Liver (tissue), 9 donors: Measurements from ENCODE around the gene DEPDC5. TPM values are rescaled to one million over a fixed set of nuclear protein-coding genes. Genes with fewer than 3 reads are reported as not detected.

ENCODE experiments used
- DNase-seq: peaks from one replicate; pipeline ENCODE4 v3.0.0-alpha.2; 2017; ENCODE audit warnings: low spot score
- H3K27ac ChIP-seq, 2 donors: one replicate each; pipeline ENCODE4 v1.7.0; 2013; ENCODE audit warnings: inconsistent platforms in 2 of 2, low read length in 2 of 2, control low read depth in 1 of 2, low read depth in 1 of 2, mild to moderate bottlenecking in 1 of 2
- H3K27me3 ChIP-seq, 4 donors: one replicate each; pipeline versions ENCODE4 v1.6.1 to v1.7.0; 2013; ENCODE audit warnings: low read length in 3 of 4, inconsistent platforms in 1 of 4, mild to moderate bottlenecking in 1 of 4, moderate library complexity in 1 of 4; ENCODE audit not compliant: control insufficient read depth in 4 of 4, insufficient read depth in 4 of 4
- H3K36me3 ChIP-seq, 4 donors: one replicate each; pipeline versions ENCODE4 v1.6.1 to v1.7.0; 2013; ENCODE audit warnings: low read length in 3 of 4, mild to moderate bottlenecking in 3 of 4, low read depth in 1 of 4, moderate library complexity in 1 of 4; ENCODE audit not compliant: control insufficient read depth in 4 of 4, insufficient read depth in 3 of 4
- H3K4me1 ChIP-seq, 4 donors: one replicate each; pipeline versions ENCODE4 v1.6.1 to v1.7.0; 2013; ENCODE audit warnings: low read length in 3 of 4, mild to moderate bottlenecking in 3 of 4, moderate library complexity in 1 of 4; ENCODE audit not compliant: control insufficient read depth in 4 of 4, insufficient read depth in 4 of 4
- H3K4me3 ChIP-seq, 3 donors: one replicate each; pipeline versions ENCODE4 v1.6.1 to v1.7.0; 2013; ENCODE audit warnings: low read length in 3 of 3, control low read depth in 1 of 3, low read depth in 1 of 3, mild to moderate bottlenecking in 1 of 3
- H3K9ac ChIP-seq, 2 donors: one replicate each; pipeline ENCODE4 v1.7.0; 2013; ENCODE audit warnings: low read length in 2 of 2, mild to moderate bottlenecking in 2 of 2, moderate library complexity in 2 of 2, control low read depth in 1 of 2, low read depth in 1 of 2
- H3K9me3 ChIP-seq, 4 donors: one replicate each; pipeline versions ENCODE4 v1.6.1 to v1.7.0; 2013; ENCODE audit warnings: low read length in 3 of 4; ENCODE audit not compliant: control insufficient read depth in 4 of 4
- ATF3 ChIP-seq: IDR thresholded peaks from 2 replicates; pipeline ENCODE4 v1.6.1; 2016; ENCODE audit warnings: antibody characterized with exemption
- CTCF ChIP-seq: fragments of 150-350 bp; IDR thresholded peaks from 2 replicates; pipeline ENCODE4 v1.5.1; 2017; ENCODE audit warnings: improper control_type of control experiment, low read depth, low read length; ENCODE audit not compliant: missing input control
- EGR1 ChIP-seq, 2 donors: IDR thresholded peaks; 2 replicates each; pipeline ENCODE4 v1.6.1; 2016 to 2018; ENCODE audit warnings: antibody characterized with exemption in 2 of 2, low read depth in 2 of 2
- FOXA1 ChIP-seq: IDR thresholded peaks from 2 replicates; pipeline ENCODE4 v1.6.1; 2016; ENCODE audit warnings: antibody characterized with exemption
- FOXA2 ChIP-seq: IDR thresholded peaks from 2 replicates; pipeline ENCODE4 v1.6.1; 2016; ENCODE audit warnings: antibody characterized with exemption
- GABPA ChIP-seq, 2 donors: IDR thresholded peaks in 1 of 2; conservative IDR thresholded peaks in 1 of 2; 2 replicates each; pipeline ENCODE4 v1.6.1; 2016; ENCODE audit warnings: antibody characterized with exemption in 2 of 2, mild to moderate bottlenecking in 1 of 2, moderate library complexity in 1 of 2
- HNF4A ChIP-seq, 2 donors: conservative IDR thresholded peaks; 2 replicates each; pipeline ENCODE4 v1.6.1; 2016; ENCODE audit warnings: antibody characterized with exemption in 2 of 2, mild to moderate bottlenecking in 2 of 2
- JUND ChIP-seq, 2 donors: IDR thresholded peaks; 2 replicates each; pipeline ENCODE4 v1.6.1; 2016; ENCODE audit warnings: antibody characterized with exemption in 2 of 2
- MAX ChIP-seq: IDR thresholded peaks from 2 replicates; pipeline ENCODE4 v1.6.1; 2016; ENCODE audit warnings: antibody characterized with exemption
- NR2F2 ChIP-seq: IDR thresholded peaks from 2 replicates; pipeline ENCODE4 v1.6.1; 2016; ENCODE audit warnings: antibody characterized with exemption
- RXRA ChIP-seq, 2 donors: IDR thresholded peaks; 2 replicates each; pipeline ENCODE4 v1.6.1; 2017 to 2018; ENCODE audit warnings: antibody characterized with exemption in 2 of 2, mild to moderate bottlenecking in 1 of 2
- SP1 ChIP-seq: IDR thresholded peaks from 2 replicates; pipeline ENCODE4 v1.6.1; 2018; ENCODE audit warnings: antibody characterized with exemption, mild to moderate bottlenecking
- YY1 ChIP-seq: IDR thresholded peaks from 2 replicates; pipeline ENCODE4 v1.6.1; 2016; ENCODE audit warnings: antibody characterized with exemption, mild to moderate bottlenecking
- ZBTB33 ChIP-seq: IDR thresholded peaks from 2 replicates; pipeline ENCODE4 v1.6.1; 2016; ENCODE audit warnings: antibody characterized with exemption
- WGBS: extraction: QIAGEN DNeasy Blood & Tissue Kit; methylation state at CpG from one replicate; pipeline ENCODE4 v1.1.7; 2013; 5-methylcytosine and 5-hydroxymethylcytosine counted together
- polyA plus RNA-seq, 2 donors: library from polyadenylated mRNA; stranded (reverse) in 1 of 2; unstranded in 1 of 2; fragments of 200-250 nt in 1 of 2; fragments of >200 nt in 1 of 2; fragmentation: Nextera tagmentation in 1 of 2; extraction: Ambion mirVana in 1 of 2; gene quantifications; one replicate each; pipeline versions ENCODE4 v1.2.1 to v1.2.3, GENCODE V29; 2013 to 2015
- total RNA-seq, 2 donors: library from RNA; depleted of rRNA; stranded (reverse); fragments of >200 nt; gene quantifications; one replicate each; pipeline ENCODE4 v1.2.3, GENCODE V29; 2014
- TF ChIP-seq, protein P1 (sequence below): IDR thresholded peaks from 2 replicates; pipeline ENCODE4 v1.6.1; 2016; ENCODE audit warnings: antibody characterized with exemption, mild to moderate bottlenecking
- donor health status: healthy.
- donor health status: healthy.
- donor health status: healthy.
- donor health status: healthy.
- donor health status: healthy.

The DEPDC5 gene
- total and polyA plus RNA-seq, 4 donors, result 5.5 to 19.4 (median 12.6) TPM

GRCh38 chr22:31929167-31929930 is 175.5 kb downstream of the DEPDC5 start:
- H3K4me3 ChIP-seq, result no peak overlapping the region
- H3K27me3 ChIP-seq, result no peaks in the 10 kb centered on the region
- no peaks in the 10 kb centered on the region for H3K36me3 ChIP-seq
- H3K27ac ChIP-seq, result no peak overlapping the region
- 82% methylated on average over 8 of the region's 8 CpGs for WGBS
- no peak for DNase-seq
- H3K4me1 ChIP-seq, result no peaks in the 10 kb centered on the region
- H3K9me3 ChIP-seq, result no peaks in the 10 kb centered on the region
- no peak overlapping the region for H3K9ac ChIP-seq
- TF ChIP-seq CTCF, result no peak
- no peak for TF ChIP-seq FOXA1
- no peak for TF ChIP-seq SP1
- TF ChIP-seq, protein P1, sequence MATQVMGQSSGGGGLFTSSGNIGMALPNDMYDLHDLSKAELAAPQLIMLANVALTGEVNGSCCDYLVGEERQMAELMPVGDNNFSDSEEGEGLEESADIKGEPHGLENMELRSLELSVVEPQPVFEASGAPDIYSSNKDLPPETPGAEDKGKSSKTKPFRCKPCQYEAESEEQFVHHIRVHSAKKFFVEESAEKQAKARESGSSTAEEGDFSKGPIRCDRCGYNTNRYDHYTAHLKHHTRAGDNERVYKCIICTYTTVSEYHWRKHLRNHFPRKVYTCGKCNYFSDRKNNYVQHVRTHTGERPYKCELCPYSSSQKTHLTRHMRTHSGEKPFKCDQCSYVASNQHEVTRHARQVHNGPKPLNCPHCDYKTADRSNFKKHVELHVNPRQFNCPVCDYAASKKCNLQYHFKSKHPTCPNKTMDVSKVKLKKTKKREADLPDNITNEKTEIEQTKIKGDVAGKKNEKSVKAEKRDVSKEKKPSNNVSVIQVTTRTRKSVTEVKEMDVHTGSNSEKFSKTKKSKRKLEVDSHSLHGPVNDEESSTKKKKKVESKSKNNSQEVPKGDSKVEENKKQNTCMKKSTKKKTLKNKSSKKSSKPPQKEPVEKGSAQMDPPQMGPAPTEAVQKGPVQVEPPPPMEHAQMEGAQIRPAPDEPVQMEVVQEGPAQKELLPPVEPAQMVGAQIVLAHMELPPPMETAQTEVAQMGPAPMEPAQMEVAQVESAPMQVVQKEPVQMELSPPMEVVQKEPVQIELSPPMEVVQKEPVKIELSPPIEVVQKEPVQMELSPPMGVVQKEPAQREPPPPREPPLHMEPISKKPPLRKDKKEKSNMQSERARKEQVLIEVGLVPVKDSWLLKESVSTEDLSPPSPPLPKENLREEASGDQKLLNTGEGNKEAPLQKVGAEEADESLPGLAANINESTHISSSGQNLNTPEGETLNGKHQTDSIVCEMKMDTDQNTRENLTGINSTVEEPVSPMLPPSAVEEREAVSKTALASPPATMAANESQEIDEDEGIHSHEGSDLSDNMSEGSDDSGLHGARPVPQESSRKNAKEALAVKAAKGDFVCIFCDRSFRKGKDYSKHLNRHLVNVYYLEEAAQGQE, result no peak
- no peak for TF ChIP-seq ZBTB33
- no peak for TF ChIP-seq NR2F2
- TF ChIP-seq GABPA (IDR thresholded peaks at IDR 0.05 in 1 of 2, conservative IDR thresholded peaks at IDR 0.05 in 1 of 2), result no peak
- TF ChIP-seq HNF4A (conservative IDR thresholded peaks at IDR 0.05), result no peak
- TF ChIP-seq YY1, result no peak
- no peak for TF ChIP-seq MAX
- TF ChIP-seq EGR1 (IDR thresholded peaks at IDR 0.05; ENCODE audit: low read depth in 2 of 2), result no peak
- no peak for TF ChIP-seq JUND (IDR thresholded peaks at IDR 0.05)
- TF ChIP-seq ATF3, result no peak
- TF ChIP-seq FOXA2, result no peak
- TF ChIP-seq RXRA (IDR thresholded peaks at IDR 0.05), result no peak
